Measurements from ENCODE around the gene ZBTB43.
"Not testable (repeated sequence)": the region's sequence is repeated elsewhere in the genome, so short reads cannot be mapped to it uniquely, and the experiment has no call there.

ZBTB43 gene, protein sequence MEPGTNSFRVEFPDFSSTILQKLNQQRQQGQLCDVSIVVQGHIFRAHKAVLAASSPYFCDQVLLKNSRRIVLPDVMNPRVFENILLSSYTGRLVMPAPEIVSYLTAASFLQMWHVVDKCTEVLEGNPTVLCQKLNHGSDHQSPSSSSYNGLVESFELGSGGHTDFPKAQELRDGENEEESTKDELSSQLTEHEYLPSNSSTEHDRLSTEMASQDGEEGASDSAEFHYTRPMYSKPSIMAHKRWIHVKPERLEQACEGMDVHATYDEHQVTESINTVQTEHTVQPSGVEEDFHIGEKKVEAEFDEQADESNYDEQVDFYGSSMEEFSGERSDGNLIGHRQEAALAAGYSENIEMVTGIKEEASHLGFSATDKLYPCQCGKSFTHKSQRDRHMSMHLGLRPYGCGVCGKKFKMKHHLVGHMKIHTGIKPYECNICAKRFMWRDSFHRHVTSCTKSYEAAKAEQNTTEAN

DNA sequence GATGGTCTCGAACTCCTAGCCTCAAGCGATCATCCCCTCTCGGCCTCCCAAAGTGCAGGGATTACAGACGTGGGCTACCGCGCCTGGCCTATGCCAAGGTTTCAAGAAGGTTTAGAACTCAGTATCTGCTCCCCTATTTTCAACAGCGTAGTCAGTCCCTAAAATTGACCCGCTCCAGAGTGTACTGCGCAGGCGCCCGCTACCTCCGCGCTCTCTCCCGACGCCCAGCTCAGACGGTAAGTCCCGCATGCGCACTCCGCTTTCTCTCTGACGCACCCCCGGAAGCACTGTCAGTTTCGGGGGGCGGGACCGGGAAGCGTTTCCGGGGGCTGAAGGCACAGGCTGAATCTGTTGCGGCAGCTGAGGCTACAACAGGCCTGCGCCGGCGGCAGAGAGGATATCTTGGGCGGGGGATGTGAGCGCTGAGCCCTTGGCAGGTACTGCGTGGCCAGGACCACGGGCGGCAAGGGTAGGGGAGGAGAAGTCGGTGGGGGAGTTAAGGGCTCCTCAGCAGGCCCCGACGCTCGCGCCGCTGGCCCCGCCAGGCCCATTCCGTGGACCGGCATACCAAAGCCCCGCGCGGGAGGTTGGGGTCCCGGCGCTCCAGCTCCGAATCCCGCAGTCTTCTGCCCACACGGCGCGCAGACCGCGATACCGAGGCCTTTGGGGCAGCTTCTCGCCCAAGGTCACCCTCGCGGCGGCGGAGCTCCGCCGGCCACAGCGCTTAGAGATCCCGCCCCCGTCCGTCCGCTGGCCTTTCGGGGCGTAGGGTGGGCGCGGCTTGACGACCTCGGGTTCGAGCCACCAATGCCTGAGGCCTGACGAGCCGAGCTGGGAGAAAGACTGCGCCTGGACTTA lies at the start of gene ZBTB43:
TSS of gene ZBTB43 (plus strand) at position 345 of the 858 bp plus-strand sequence. CDS start 27,470 bp downstream, outside the sequence.
- DNase-seq (ENCODE audit: low spot score), result peak; percentile 99

DNA sequence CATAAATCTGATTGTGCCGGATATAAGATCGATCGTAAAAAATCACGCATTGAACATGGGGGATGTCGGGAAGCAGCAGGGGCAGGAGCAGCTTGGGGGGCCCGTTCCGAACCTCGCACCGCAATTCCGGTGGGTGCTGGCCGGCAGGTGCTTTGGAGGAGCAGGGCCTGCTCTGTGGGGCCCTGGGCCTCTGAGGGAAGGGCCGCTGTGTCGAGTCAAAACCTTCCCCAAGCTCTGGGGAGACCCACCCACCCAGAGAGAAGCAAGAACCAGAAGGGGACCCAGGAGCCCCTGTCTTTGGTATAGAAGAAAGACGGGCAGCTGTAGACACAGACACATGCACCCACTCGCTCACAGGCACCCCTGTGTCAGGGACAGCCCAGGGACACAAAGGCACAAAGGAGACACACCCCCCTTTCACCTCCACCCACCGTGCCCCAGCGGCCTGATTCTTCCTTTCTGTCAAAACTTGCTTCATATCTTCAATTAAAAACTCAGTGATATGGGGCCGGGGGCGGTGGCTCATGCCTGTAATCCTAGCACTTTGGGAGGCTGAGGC lies 49.4 kb upstream of the ZBTB43 start:
- no peak for DNase-seq (ENCODE audit: low spot score)

DNA sequence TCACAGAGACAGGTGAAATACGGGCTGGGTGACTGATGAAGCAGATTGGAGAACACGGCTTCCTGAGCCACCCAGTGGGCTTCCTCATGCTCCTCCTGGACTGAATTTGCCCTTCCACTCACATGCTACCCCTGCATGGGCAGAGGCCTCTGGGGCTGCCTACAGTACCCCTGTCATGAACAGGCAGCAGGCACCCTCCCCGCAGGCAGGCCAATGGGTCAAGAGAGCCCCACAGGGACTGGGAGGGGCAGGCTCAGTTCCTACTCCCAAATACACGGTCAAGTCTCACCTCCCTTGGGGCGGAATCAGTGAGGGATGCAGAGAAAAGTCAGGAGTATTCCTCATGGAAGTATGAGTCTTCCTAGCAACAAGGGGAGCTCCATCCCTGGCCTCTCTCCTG lies 48.6 kb upstream of the ZBTB43 start:
- no peak for DNase-seq (ENCODE audit: low spot score)

DNA sequence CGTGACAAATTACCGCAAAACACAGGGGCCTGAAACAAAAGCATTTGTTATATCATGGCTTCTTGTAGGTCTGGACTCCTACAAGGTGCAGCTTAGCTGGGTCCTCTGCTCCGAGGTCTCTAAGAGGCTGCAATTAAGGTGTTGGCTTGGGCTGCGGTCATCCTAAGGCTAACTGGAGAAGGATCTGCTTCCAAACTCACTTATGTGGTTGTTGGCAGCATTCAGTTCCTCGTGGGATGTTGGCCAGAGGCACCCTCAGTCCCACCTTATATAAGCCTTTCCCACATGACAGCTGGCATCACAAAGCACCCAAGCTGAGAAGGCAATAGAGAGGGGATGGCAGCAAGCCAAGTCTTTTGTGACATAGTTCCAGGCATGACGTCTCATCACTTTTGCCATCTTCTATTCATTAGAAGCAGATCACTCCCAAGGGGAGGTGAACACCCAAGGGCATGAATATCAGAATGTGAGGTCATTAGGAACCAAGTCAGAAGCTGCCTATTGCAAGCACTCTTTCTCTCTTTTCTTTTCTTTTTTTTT lies 47.9 kb upstream of the ZBTB43 start:
- DNase-seq (ENCODE audit: low spot score), result no peak

DNA sequence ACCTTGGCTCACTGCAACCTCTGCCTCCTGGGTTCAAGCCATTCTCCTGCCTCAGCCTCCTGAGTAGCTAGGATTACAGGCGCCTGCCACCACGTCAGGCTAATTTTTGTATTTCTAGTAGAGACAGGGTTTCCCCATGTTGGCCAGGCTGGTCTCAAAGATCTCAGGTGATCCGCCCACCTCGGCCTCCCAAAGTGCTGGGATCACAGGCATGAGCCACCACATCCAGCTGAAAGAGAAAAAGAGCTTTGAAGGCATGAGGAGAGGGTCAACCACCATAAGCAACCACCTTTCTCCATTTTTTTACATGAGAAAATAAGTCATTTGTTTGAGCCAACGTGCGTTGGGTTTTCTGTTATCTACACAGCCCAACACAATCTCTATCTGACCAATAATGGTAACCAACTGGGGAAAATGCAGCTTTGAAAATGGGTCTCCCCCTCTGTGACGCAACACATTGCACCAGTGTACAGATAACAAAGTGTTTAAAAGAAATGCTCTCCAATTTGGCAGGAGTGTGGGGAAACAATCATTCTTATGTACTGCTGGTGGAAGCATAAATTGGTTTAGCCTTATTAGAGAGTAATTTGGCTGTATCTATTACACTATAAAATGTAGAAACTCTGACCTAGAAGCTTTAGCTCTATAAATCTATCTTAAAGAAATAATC lies 45.8 kb upstream of the ZBTB43 start:
- DNase-seq (ENCODE audit: low spot score), result no peak

DNA sequence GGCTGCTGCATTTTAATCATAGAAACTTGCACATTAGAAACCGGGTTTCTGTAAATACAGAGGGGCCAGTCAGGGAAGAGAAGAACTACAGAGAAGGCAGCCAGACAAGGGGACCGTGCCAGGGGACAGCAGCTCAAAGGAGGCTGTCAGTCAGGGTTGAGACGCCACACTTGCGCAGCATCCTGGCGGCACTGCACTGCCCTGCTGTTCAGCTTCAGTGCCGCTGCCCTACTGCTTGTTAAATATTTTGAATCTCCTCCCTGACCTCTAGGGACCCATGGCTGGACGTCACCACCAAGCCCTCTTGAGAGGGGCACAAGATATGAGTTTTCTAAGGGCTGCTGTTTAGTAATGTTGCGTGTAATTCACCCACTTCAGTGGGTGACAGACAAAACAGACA lies 43.6 kb upstream of the ZBTB43 start:
- no peak for DNase-seq (ENCODE audit: low spot score)

DNA sequence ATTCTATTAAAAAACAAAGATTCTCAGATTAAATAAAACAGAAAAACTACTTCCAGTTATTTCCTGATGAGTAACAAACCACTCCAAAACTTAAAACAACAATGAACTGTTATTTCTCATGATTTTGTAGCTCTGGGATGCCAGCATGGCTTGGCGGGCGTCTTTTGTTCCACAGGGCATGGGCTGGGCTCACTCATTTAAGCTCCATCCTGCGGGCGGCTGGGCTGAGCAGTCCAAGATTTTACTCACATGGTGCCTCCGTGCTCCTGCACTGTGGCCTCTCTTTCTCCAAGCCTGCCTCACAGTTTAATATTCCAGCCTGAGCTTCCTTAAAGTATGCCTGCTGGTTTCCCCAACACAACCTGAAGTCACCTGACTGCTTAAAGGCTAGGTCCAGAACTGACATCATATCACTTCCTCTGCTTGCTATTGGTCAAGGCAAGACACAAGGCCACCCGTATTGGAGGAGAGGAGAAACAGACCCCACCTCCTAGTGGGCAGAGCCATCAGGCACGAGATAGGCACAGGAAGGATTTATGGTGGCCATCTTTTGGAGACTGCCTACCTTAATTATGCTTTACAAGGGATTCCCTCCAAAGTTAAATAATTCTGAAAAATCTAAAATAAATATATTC lies 41.6 kb upstream of the ZBTB43 start:
- no peak for DNase-seq (ENCODE audit: low spot score)

DNA sequence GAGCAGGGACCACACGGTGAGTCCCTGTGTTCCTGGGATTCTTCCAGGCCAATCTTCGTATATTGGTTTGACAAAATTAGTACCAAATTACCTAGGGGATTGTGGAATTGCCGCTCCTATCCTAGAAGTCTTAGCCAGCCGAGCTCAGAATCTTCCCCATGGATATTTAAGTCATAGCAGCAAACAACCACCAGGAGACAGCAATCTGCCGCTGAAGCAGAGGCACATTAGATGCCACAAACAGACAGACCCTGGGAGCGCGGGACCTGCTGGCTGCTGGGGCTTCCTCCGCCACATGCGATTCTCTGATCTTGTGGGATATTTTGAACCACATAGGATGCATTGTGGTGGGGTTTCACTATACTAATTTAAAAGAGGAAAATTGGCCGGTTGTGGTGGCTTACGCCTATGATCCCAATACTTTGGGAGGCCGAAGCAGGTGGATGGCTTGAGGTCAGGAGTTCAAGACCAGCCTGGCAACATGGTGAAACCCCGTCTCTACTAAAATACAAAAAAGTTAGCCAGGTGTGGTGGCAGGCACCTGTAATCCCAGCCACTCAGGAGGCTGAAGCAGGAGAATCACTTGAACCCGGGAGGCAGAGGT lies 31.7 kb upstream of the ZBTB43 start:
- peak; percentile 35 for DNase-seq (ENCODE audit: low spot score)

DNA sequence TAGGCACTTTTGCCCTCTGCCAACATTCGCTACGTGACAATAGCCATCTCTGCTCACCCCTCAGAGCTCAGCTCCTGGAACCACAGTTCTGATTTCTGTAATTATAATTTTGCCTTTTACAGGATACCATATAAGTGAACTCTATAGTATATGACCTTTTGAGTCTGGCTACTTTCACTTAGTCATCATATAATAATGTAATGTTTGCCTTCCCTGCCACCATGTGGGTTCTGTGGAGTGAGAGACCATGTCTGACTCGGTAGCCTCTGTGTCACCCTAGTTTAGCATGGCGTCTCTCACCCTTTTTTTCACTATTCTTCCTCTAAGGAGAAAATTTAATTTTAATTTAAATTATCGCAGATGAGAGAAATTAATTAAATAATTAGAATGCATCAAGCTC lies 28.9 kb upstream of the ZBTB43 start:
- no peak for DNase-seq (ENCODE audit: low spot score)

DNA sequence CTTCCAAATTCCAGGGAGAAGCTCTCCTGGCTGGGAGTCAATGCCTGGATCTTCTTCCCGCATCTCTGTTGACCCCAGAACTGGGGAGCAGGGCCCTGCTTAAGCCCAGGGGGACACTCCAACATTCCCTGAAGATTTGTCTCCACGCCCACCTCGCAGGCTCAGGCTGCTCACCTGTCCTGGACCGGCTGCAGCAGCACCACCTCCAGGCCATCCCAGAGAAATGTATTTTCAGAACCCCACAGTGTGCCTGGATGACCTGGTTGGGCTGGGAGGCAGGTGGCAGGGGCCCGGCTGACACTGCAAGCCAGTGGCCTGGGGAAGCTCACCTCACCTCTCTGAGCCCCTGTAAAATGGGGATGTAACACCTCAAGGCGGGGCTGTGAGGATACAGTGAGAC lies 27.1 kb upstream of the ZBTB43 start:
- no peak for DNase-seq (ENCODE audit: low spot score)

DNA sequence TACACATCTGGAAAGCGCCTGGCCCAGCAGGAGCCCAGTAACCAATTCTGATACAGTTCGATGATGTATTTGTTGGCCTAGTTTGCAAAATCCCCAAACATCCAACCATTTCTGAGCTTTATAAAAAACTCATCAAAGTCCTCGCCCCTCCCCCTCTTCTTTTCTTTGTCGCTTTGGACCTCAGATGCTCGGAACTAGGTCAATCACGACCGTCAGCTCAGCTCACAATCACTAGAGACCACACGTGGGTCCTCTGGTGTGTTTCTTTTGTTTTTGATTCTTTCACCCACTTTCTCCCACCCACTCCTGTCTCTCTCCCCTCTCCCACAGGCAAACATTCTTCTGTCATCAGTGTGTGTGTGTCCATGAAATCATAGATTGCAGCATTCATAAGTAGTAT lies 26.7 kb upstream of the ZBTB43 start:
- no peak for DNase-seq (ENCODE audit: low spot score)

DNA sequence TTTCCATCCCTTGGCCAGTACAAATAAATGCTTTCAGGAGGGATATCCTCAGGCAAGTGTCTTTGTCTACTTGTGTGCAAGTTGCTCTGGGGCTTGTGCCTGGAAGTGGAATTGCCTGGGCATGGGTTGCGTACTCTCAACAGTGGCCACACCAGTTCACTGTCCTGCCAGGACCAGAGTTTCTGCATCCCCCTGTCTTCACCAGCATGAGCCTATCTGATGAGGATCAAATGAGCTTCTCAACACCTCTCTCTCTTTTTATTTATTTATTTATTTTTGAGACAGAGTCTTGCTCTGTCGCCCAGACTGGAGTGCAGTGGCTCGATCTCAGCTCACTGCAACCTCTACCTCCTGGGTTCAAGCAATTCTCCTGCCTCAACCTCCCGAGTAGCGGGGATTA lies 26.1 kb upstream of the ZBTB43 start:
- DNase-seq (ENCODE audit: low spot score), result not testable (repeated sequence)

DNA sequence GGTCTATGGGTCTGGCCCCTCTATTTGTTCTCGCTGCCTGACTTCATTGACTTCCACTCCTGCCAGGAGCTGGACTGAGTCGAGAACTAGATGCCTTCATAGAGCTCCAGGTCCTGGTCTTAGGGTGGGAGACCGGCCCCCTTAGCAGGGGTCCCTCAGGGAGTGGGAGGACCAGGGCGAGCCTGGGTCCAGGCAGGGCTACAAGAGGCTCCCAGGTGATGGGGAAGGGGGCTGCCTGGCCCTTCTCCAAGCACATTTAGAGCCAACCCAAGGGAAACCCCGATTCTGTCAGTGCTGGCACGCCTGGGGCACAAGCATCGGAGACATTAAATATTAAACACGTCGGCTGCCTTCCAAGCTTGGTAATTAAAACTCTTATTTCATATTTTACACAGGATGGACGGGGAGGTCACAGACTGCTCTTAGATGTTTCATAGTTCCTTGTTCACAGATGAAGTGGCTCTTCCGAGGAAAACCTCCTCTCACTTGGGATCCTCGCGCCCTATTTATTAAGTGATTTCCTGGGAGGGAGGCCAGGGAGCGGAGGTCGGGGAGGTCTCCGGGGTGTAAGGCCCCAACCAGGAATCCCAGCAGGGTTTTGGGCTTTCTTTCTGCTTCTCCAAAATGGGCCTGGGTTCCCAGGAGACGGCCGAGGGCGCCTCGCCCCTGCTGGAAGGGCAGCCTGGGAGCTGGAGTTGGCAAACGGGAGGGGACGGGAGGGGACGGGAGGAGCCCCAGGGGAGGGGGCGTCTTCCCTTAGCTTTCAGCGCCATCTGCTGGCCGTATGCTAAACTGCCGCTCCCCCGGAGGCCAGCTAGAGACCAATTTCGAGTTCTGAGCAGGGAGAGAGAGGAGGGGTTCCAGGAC lies 23.4 kb upstream of the ZBTB43 start:
- peak; percentile 82 for DNase-seq (ENCODE audit: low spot score)

DNA sequence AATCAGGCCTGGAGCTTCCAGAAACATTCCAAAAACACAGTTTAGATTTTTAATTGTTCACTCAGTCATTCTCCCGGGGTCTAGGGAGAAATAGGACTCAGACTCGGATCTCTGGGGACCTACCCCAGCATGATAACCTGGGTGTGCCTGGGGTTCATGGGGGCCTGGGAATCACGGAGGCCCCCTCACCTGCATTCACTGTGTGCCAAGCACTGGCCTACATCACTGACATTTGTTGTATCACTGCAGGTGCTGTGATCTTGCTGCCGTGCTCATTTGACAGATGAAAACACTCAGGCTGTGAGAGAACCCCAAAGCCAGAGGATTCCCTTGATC lies 22.8 kb upstream of the ZBTB43 start:
- DNase-seq (ENCODE audit: low spot score), result no peak

DNA sequence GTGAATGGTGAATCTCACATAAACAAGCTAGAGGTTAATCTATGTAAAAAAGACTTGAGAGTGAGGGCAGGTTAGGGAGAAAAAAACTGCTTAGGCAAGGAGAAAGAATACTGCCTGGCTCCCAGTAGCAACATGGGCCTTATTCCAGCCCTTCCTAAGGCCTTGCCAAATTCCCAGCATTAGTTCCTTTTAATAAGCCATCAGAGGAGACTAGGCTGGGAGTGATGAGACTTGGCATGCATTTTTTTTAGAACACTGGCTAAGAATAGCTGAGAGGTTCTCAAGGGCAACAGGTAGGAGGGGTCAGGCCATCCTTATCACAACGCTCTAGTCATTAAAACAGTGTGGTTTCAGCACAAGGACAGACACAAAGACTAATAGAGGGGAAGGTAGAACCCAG lies 20.9 kb upstream of the ZBTB43 start:
- no peak for DNase-seq (ENCODE audit: low spot score)

DNA sequence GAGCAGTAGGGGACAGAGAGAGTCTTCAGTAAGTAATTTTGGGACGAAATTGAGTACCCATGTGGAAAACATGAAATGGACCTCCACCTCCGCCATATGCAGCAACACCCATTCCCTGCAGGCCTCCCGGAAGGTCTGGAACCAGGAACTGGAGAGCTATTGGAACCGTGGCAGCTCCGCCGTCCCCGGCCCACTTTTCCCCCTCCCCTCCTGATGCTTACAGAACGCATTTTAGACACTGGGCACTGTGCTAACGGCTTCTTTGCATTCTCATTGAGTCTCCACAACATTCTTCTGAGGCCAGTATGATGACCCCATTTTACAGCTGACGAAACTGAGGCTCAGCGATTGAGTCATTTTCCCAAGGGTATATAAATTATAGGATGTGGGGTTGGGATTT lies 20.4 kb upstream of the ZBTB43 start:
- DNase-seq (ENCODE audit: low spot score), result no peak

DNA sequence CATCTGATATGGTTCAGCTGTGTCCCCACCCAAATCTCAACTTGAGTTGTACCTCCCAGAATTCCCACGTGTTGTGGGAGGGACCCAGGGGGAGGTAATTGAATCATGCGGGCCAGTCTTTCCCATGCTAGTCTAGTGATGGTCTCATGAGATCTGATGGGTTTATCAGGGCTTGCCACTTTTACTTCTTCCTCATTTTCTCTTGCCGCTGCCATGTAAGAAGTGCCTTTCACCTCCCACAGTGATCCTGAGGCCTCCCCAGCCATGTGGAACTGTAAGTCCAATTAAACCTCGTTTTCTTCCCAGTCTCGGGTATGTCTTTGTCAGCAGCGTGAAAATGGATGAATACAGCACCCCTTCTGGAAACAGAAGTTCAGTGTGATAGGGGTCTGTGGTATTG lies 20.0 kb upstream of the ZBTB43 start:
- DNase-seq (ENCODE audit: low spot score), result not testable (repeated sequence)

DNA sequence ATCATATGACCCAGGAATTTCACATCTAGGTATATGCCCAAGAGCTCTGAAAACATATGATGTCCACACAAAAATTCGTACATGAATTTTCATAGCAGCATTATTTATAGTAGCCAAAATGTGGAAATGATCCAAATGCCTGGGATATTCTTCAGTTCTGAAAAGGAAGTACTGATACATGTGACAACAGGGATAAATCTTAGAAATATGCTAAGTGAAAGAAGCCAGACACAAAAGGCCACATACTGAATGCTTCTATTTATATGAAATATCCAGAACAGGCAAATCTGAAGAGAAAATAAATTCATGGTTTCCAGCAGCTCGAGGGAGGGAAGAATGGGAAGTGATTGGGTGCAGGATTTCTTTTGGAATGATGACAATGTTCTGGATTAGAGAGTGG lies 16.8 kb upstream of the ZBTB43 start:
- no peak for DNase-seq (ENCODE audit: low spot score)

DNA sequence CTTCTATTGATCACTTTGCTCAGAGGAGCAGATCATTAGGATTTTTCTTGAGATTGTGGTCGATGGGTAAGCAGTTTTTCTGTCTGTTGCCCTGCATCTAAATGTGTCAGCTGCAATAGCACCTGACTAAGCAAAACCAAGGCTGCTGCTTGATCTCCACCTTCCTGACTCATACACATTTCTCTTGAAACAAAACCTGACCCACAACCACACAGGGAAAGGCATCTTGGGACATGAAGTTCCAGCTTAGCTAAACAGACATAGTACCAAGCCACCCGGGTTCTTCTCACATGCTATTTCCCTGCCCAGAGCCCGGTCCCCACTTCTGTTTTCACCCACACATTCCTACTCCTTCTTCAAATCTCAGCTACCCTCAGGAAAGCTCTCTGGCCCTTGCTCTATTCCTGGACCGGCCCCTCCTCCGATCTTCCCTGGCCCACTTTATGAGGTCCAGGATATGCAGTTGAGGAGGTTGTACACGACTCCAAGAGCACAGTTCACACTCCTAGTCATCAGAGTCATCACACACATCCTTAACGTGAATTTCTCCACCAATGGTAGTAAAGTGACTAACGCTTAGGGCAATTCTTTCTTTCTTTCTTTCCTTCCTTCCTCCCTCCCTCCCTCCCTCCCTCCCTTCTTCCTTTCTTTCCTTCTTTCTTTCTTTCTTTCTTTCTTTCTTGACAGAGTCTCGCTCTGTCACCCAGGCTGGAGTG lies 16.0 kb upstream of the ZBTB43 start:
- no peak for DNase-seq (ENCODE audit: low spot score)

DNA sequence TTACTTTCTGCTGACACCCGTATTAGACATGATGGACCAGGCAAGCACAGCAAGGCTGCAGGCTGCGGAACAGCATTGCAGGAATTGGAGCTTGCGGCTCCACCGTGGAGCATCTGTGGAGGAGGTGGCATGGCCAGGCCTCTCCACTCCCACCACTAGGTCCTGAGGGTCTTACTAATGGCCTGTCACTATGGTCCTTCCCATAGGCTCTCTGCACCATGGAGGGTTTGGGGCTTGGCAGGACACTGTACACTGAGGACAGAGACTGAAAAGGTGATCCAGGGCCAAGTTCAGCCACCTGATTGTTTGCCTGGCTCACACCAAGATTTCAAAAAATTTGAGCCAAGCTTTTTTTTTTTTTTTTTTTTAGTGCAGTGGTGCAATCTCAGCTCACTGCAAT lies 14.3 kb upstream of the ZBTB43 start:
- no peak for DNase-seq (ENCODE audit: low spot score)
